Liver (tissue), 3 donors: ENCODE data around the gene PLEKHA6.

Experiments
- EGR1 ChIP-seq, 2 donors: IDR thresholded peaks; 2 replicates each; pipeline ENCODE4 v1.6.1; 2016 to 2018; ENCODE audit warnings: antibody characterized with exemption in 2 of 2, low read depth in 2 of 2
- GABPA ChIP-seq, 2 donors: IDR thresholded peaks in 1 of 2; conservative IDR thresholded peaks in 1 of 2; 2 replicates each; pipeline ENCODE4 v1.6.1; 2016; ENCODE audit warnings: antibody characterized with exemption in 2 of 2, mild to moderate bottlenecking in 1 of 2, moderate library complexity in 1 of 2
- HNF4G ChIP-seq: IDR thresholded peaks from 2 replicates; pipeline ENCODE4 v1.6.1; 2016; ENCODE audit warnings: antibody characterized with exemption
- JUND ChIP-seq, 2 donors: IDR thresholded peaks; 2 replicates each; pipeline ENCODE4 v1.6.1; 2016; ENCODE audit warnings: antibody characterized with exemption in 2 of 2
- RAD21 ChIP-seq, 2 donors: IDR thresholded peaks; 2 replicates each; pipeline ENCODE4 v1.6.1; 2016; ENCODE audit warnings: antibody characterized with exemption in 2 of 2, mild to moderate bottlenecking in 2 of 2
- RXRA ChIP-seq, 2 donors: IDR thresholded peaks; 2 replicates each; pipeline ENCODE4 v1.6.1; 2017 to 2018; ENCODE audit warnings: antibody characterized with exemption in 2 of 2, mild to moderate bottlenecking in 1 of 2
- SP1 ChIP-seq: IDR thresholded peaks from 2 replicates; pipeline ENCODE4 v1.6.1; 2018; ENCODE audit warnings: antibody characterized with exemption, mild to moderate bottlenecking
- TAF1 ChIP-seq: conservative IDR thresholded peaks from 2 replicates; pipeline ENCODE4 v1.6.1; 2016; ENCODE audit warnings: antibody characterized with exemption, mild to moderate bottlenecking
- YY1 ChIP-seq: IDR thresholded peaks from 2 replicates; pipeline ENCODE4 v1.6.1; 2016; ENCODE audit warnings: antibody characterized with exemption, mild to moderate bottlenecking
- TF ChIP-seq, protein P1 (sequence below): IDR thresholded peaks from 2 replicates; pipeline ENCODE4 v1.6.1; 2016; ENCODE audit warnings: antibody characterized with exemption
- TF ChIP-seq, protein P2 (sequence below): fragments of 150-350 bp; IDR thresholded peaks from 2 replicates; pipeline ENCODE4 v1.5.1; 2017; ENCODE audit warnings: improper control_type of control experiment, low read depth, low read length; ENCODE audit not compliant: missing input control
- TF ChIP-seq, protein P3 (sequence below): IDR thresholded peaks from 2 replicates; pipeline ENCODE4 v1.6.1; 2016; ENCODE audit warnings: antibody characterized with exemption, mild to moderate bottlenecking
- TF ChIP-seq, protein P4 (sequence below): IDR thresholded peaks from 2 replicates; pipeline ENCODE4 v1.6.1; 2016; ENCODE audit warnings: antibody characterized with exemption
- TF ChIP-seq, protein P5 (sequence below): IDR thresholded peaks from 2 replicates; pipeline ENCODE4 v1.6.1; 2016; ENCODE audit warnings: antibody characterized with exemption
- donor health status: healthy.
- donor health status: healthy.

DNA sequence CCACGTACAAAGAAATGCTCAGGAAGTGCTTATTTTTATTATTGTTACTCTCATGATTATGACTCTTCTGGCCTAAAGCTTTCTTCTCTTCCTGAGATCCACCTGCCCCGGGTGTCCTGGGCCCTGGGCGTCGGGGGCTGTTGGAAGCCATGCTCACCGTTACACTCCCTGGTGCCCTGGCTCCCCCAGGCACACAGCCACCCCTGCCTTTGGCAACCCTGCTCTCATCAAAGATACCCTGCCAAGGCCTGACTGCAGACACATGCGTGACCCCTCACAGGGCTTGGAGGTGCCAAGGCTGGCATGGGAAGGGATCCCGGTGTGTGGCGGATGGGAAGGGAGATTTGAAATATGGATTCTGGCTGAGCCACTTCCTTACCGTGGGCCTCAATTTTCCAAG lies 160.2 kb downstream of the PLEKHA6 start:
- TF ChIP-seq, protein P1, sequence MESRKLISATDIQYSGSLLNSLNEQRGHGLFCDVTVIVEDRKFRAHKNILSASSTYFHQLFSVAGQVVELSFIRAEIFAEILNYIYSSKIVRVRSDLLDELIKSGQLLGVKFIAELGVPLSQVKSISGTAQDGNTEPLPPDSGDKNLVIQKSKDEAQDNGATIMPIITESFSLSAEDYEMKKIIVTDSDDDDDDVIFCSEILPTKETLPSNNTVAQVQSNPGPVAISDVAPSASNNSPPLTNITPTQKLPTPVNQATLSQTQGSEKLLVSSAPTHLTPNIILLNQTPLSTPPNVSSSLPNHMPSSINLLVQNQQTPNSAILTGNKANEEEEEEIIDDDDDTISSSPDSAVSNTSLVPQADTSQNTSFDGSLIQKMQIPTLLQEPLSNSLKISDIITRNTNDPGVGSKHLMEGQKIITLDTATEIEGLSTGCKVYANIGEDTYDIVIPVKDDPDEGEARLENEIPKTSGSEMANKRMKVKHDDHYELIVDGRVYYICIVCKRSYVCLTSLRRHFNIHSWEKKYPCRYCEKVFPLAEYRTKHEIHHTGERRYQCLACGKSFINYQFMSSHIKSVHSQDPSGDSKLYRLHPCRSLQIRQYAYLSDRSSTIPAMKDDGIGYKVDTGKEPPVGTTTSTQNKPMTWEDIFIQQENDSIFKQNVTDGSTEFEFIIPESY, result no peak
- TF ChIP-seq, protein P2, sequence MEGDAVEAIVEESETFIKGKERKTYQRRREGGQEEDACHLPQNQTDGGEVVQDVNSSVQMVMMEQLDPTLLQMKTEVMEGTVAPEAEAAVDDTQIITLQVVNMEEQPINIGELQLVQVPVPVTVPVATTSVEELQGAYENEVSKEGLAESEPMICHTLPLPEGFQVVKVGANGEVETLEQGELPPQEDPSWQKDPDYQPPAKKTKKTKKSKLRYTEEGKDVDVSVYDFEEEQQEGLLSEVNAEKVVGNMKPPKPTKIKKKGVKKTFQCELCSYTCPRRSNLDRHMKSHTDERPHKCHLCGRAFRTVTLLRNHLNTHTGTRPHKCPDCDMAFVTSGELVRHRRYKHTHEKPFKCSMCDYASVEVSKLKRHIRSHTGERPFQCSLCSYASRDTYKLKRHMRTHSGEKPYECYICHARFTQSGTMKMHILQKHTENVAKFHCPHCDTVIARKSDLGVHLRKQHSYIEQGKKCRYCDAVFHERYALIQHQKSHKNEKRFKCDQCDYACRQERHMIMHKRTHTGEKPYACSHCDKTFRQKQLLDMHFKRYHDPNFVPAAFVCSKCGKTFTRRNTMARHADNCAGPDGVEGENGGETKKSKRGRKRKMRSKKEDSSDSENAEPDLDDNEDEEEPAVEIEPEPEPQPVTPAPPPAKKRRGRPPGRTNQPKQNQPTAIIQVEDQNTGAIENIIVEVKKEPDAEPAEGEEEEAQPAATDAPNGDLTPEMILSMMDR, result no peak
- TF ChIP-seq JUND (IDR thresholded peaks at IDR 0.05), result no peak
- TF ChIP-seq, protein P3, sequence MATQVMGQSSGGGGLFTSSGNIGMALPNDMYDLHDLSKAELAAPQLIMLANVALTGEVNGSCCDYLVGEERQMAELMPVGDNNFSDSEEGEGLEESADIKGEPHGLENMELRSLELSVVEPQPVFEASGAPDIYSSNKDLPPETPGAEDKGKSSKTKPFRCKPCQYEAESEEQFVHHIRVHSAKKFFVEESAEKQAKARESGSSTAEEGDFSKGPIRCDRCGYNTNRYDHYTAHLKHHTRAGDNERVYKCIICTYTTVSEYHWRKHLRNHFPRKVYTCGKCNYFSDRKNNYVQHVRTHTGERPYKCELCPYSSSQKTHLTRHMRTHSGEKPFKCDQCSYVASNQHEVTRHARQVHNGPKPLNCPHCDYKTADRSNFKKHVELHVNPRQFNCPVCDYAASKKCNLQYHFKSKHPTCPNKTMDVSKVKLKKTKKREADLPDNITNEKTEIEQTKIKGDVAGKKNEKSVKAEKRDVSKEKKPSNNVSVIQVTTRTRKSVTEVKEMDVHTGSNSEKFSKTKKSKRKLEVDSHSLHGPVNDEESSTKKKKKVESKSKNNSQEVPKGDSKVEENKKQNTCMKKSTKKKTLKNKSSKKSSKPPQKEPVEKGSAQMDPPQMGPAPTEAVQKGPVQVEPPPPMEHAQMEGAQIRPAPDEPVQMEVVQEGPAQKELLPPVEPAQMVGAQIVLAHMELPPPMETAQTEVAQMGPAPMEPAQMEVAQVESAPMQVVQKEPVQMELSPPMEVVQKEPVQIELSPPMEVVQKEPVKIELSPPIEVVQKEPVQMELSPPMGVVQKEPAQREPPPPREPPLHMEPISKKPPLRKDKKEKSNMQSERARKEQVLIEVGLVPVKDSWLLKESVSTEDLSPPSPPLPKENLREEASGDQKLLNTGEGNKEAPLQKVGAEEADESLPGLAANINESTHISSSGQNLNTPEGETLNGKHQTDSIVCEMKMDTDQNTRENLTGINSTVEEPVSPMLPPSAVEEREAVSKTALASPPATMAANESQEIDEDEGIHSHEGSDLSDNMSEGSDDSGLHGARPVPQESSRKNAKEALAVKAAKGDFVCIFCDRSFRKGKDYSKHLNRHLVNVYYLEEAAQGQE, result no peak
- TF ChIP-seq SP1, result no peak
- no peak for TF ChIP-seq TAF1
- no peak for TF ChIP-seq RXRA (IDR thresholded peaks at IDR 0.05)
- no peak for TF ChIP-seq RAD21 (IDR thresholded peaks at IDR 0.05)
- no peak for TF ChIP-seq YY1
- TF ChIP-seq, protein P4, sequence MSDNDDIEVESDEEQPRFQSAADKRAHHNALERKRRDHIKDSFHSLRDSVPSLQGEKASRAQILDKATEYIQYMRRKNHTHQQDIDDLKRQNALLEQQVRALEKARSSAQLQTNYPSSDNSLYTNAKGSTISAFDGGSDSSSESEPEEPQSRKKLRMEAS, result no peak
- TF ChIP-seq GABPA (IDR thresholded peaks at IDR 0.05 in 1 of 2, conservative IDR thresholded peaks at IDR 0.05 in 1 of 2), result no peak
- no peak for TF ChIP-seq EGR1 (IDR thresholded peaks at IDR 0.05; ENCODE audit: low read depth in 2 of 2)
- TF ChIP-seq, protein P5, sequence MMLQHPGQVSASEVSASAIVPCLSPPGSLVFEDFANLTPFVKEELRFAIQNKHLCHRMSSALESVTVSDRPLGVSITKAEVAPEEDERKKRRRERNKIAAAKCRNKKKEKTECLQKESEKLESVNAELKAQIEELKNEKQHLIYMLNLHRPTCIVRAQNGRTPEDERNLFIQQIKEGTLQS, result no peak
- TF ChIP-seq HNF4G, result no peak
